B cell (primary cell): ENCODE measurements around the gene CPLX1. TPM values are rescaled to one million over a fixed set of nuclear protein-coding genes. Genes with fewer than 3 reads are reported as not detected.
"Not testable (repeated sequence)": the region's sequence is repeated elsewhere in the genome, so short reads cannot be mapped to it uniquely, and the experiment has no call there.

Source experiments
- ATAC-seq: fragments of 200-7000 bp; cut with Tn5 transposase; one replicate; pipeline ENCODE4 v1.10.0; 2021; ENCODE audit warnings: low read depth, mild to moderate bottlenecking, moderate number of reproducible peaks, moderate library complexity
- CTCF ChIA-PET: fragments of 350-600 bp; sonication (Branson Sonifier 250); formaldehyde crosslinking; loops from one replicate; lab custom pipeline; 2021; ENCODE audit warnings: antibody characterized with exemption, inconsistent platforms; lab: Charles Lee
- POLR2A ChIA-PET: fragments of 350-600 bp; sonication (Branson Sonifier 250); formaldehyde crosslinking; loops from one replicate; lab custom pipeline; 2021; ENCODE audit warnings: antibody characterized with exemption; lab: Charles Lee
- DNase-seq: peaks from one replicate; pipeline ENCODE4 v3.0.0; 2013
- H2AFZ ChIP-seq: 2 replicates; pipeline ENCODE4 v1.6.1; 2012; ENCODE audit warnings: mild to moderate bottlenecking, low read depth, low read length; ENCODE audit not compliant: insufficient read depth, poor library complexity, severe bottlenecking
- H3K27ac ChIP-seq, 2 donors: 1 replicate in 1 of 2; 2 replicates in 1 of 2; pipeline ENCODE4 v1.5.1; 2012 to 2013; ENCODE audit warnings: low read length in 2 of 2, mild to moderate bottlenecking in 2 of 2, moderate library complexity in 1 of 2
- H3K27me3 ChIP-seq, 4 experiments: fragments of 200-600 bp in 1 of 4; sonication (generic) in 1 of 4; replicated peaks in 1 of 4; 1 replicate in 2 of 4; 2 replicates in 2 of 4; pipeline versions ENCODE4 v1.6.1 to v1.7.0; 2013 to 2016; ENCODE audit warnings: low read length in 3 of 4, mild to moderate bottlenecking in 2 of 4, mixed read lengths in 1 of 4, moderate library complexity in 1 of 4; ENCODE audit not compliant: insufficient read depth in 4 of 4, control insufficient read depth in 3 of 4; ENCODE audit errors: control extremely low read depth in 1 of 4
- H3K36me3 ChIP-seq, 2 experiments: replicated peaks in 1 of 2; 1 replicate in 1 of 2; 2 replicates in 1 of 2; pipeline versions ENCODE4 v1.6.1 to v1.7.1; 2013; ENCODE audit warnings: low read length in 1 of 2; ENCODE audit not compliant: insufficient read depth in 2 of 2, control insufficient read depth in 1 of 2; ENCODE audit errors: control extremely low read depth in 1 of 2, extremely low read depth in 1 of 2
- H3K4me1 ChIP-seq, 2 donors: fragments of 200-600 bp in 1 of 2; sonication (generic) in 1 of 2; 1 replicate in 1 of 2; 2 replicates in 1 of 2; pipeline versions ENCODE4 v1.5.1 to v1.6.1; 2013 to 2017; ENCODE audit warnings: low read length in 2 of 2; ENCODE audit not compliant: control insufficient read depth in 2 of 2, insufficient read depth in 2 of 2
- H3K4me2 ChIP-seq: replicated peaks from 2 replicates; pipeline ENCODE3; 2012; ENCODE audit warnings: mild to moderate bottlenecking, low read depth, low read length; ENCODE audit not compliant: poor library complexity, severe bottlenecking
- H3K4me3 ChIP-seq, 5 experiments: fragments of 200-600 bp in 1 of 5; sonication (generic) in 1 of 5; 1 replicate in 3 of 5; 2 replicates in 2 of 5; pipeline versions ENCODE4 v1.5.1 to v1.7.0; 2011 to 2016; ENCODE audit warnings: low read length in 4 of 5, mild to moderate bottlenecking in 4 of 5, low read depth in 2 of 5, control low read depth in 1 of 5, moderate library complexity in 1 of 5; ENCODE audit not compliant: insufficient read depth in 1 of 5; ENCODE audit errors: control extremely low read depth in 1 of 5, extremely low read depth in 1 of 5
- H3K79me2 ChIP-seq: fragments of 200-600 bp; sonication (generic); one replicate; pipeline ENCODE4 v1.6.0; 2016; ENCODE audit warnings: low read length; ENCODE audit not compliant: control insufficient read depth, insufficient read depth
- H3K9ac ChIP-seq: fragments of 200-600 bp; sonication (generic); 2 replicates; pipeline ENCODE4 v1.6.1; 2017; ENCODE audit warnings: mild to moderate bottlenecking, low read length, moderate library complexity
- H3K9me3 ChIP-seq, 3 donors: one replicate each; pipeline versions ENCODE4 v1.6.1 to v1.7.1; 2013; ENCODE audit warnings: low read length in 2 of 3; ENCODE audit not compliant: control insufficient read depth in 2 of 3, insufficient read depth in 1 of 3; ENCODE audit errors: control extremely low read depth in 1 of 3
- H4K20me1 ChIP-seq: 2 replicates; pipeline ENCODE4 v1.6.0; 2012; ENCODE audit warnings: mild to moderate bottlenecking, low read length; ENCODE audit not compliant: insufficient read depth, control insufficient read depth, poor library complexity, severe bottlenecking
- H3K27ac Mint-ChIP-seq: one replicate; pipeline ENCODE4 v1.8.0; 2021; ENCODE audit warnings: mixed read lengths
- H3K27me3 Mint-ChIP-seq: one replicate; pipeline ENCODE4 v1.8.0; 2021; ENCODE audit warnings: mixed read lengths
- H3K4me1 Mint-ChIP-seq: one replicate; pipeline ENCODE4 v1.8.0; 2021; ENCODE audit warnings: mixed read lengths
- H3K4me3 Mint-ChIP-seq: one replicate; pipeline ENCODE4 v1.8.0; 2021; ENCODE audit warnings: mixed read lengths
- H3K9me3 Mint-ChIP-seq: one replicate; pipeline ENCODE4 v1.8.0; 2022; ENCODE audit warnings: mixed read lengths; ENCODE audit not compliant: insufficient read depth
- CTCF ChIP-seq: fragments of 200-600 bp; IDR thresholded peaks from one replicate; pipeline ENCODE4 v1.8.0; 2022; ENCODE audit warnings: antibody characterized with exemption, mild to moderate bottlenecking
- EZH2 ChIP-seq: IDR thresholded peaks from 2 replicates; pipeline ENCODE4 v1.6.1; 2012; ENCODE audit warnings: borderline replicate concordance, low read depth, mild to moderate bottlenecking, moderate library complexity, low read length; ENCODE audit not compliant: insufficient read depth, poor library complexity, severe bottlenecking
- WGBS: methylation state at CpG from one replicate; pipeline ENCODE4 v1.1.5; 2013; ENCODE audit warnings: missing lambda C conversion rate; ENCODE audit not compliant: insufficient coverage; 5-methylcytosine and 5-hydroxymethylcytosine counted together
- intact Hi-C: fragments of 100-400 bp; cut with micrococcal nuclease; formaldehyde crosslinking; loops from one replicate; pipeline ENCODE4 v1.10.0; 2022
- polyA plus RNA-seq: library from polyadenylated mRNA; depleted of rRNA; stranded (reverse); fragments of >200 nt; gene quantifications from 2 replicates; pipeline ENCODE4 v1.2.3, GENCODE V29; 2012
- total RNA-seq, 2 donors: library from RNA; stranded (reverse); fragments of 120-200 nt in 1 of 2; gene quantifications; 1 replicate in 1 of 2; 2 replicates in 1 of 2; pipeline versions ENCODE4 v1.2.3 to v1.2.4, GENCODE V29; 2013 to 2022

Gene CPLX1
- total and polyA plus RNA-seq, 2 donors (not counting 1 experiment from before 2014, with no cell fraction given), result not detected

DNA sequence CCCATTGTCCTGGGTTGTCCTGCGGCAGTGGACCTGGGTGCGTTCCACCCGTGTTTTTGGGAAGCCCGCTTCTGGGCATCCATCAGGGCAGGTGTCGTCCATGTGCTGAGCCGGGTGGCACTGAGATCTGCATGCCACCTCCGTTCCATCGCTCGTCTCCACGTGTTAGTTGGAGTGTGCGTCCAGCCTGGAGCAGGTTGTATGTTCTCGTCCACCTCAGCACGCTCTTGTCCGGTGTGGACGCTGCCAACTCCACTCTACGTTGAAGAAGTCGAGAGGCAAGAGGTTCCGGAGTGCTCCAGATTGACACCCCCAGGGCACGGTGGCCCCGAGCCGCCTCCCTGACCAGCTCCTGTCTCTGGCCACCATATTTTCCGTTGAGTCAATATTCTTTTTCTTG, 86.4 kb downstream of the CPLX1 start:
- TF ChIP-seq CTCF, result no peak
- TF ChIP-seq EZH2, result no peak
- POLR2A ChIA-PET, result no interaction called here
- H4K20me1 ChIP-seq, result peaks cover 8% of the 10 kb centered on the region
- H3K4me1 ChIP-seq, result peaks cover 0 to 8% of the 10 kb centered on the region in 2 donors
- peaks cover 0 to 4% (median 0%) of the 10 kb centered on the region in 3 donors for H3K9me3 ChIP-seq
- H2AFZ ChIP-seq, result no peak overlapping the region
- 98% methylated on average over 22 of the region's 22 CpGs for WGBS
- H3K36me3 ChIP-seq, result peaks cover 0 to 38% of the 10 kb centered on the region in 2 experiments
- H3K27ac ChIP-seq, result no peak overlapping the region
- DNase-seq, result no peak
- no peaks in the 10 kb centered on the region for H3K9me3 Mint-ChIP-seq
- H3K4me1 Mint-ChIP-seq, result peaks cover 2% of the 10 kb centered on the region
- no peak overlapping the region for H3K4me3 Mint-ChIP-seq
- CTCF ChIA-PET, result interaction anchor here (1.0 kb wide), 1 partner anchor 248 kb away, joined by 3 read pairs; the partner anchor contains the start of gene IDUA
- no peak for ATAC-seq
- no peak overlapping the region for H3K9ac ChIP-seq
- H3K79me2 ChIP-seq, result no peaks in the 10 kb centered on the region
- H3K4me3 ChIP-seq, result no peak overlapping the region
- H3K27me3 ChIP-seq, result no peaks in the 10 kb centered on the region
- no peak overlapping the region for H3K27ac Mint-ChIP-seq
- no peaks in the 10 kb centered on the region for H3K27me3 Mint-ChIP-seq
- H3K4me2 ChIP-seq, result no peak overlapping the region
- intact Hi-C loops, result no loop called here

GRCh38 chr4:738781-739280, 87.1 kb downstream of the CPLX1 start:
- Mint-ChIP-seq H3K4me3 (no peak overlapping the region), H3K27ac (no peak overlapping the region), H3K9me3 (no peaks in the 10 kb centered on the region), H3K4me1 (peaks cover 2% of the 10 kb centered on the region), H3K27me3 (no peaks in the 10 kb centered on the region)
- intact Hi-C loops, result no loop called here
- Histone ChIP-seq H3K27ac (no peak overlapping the region), H3K9me3 (peaks cover 0 to 4% (median 0%) of the 10 kb centered on the region in 3 donors), H3K9ac (no peak overlapping the region), H3K4me3 (no peak overlapping the region), H3K79me2 (no peaks in the 10 kb centered on the region), H3K4me2 (no peak overlapping the region), H3K36me3 (peaks cover 0 to 45% of the 10 kb centered on the region in 2 experiments), H4K20me1 (peaks cover 8% of the 10 kb centered on the region), H2AFZ (no peak overlapping the region), H3K4me1 (peaks cover 0 to 8% of the 10 kb centered on the region in 2 donors), H3K27me3 (no peaks in the 10 kb centered on the region)
- no peak for TF ChIP-seq CTCF
- no peak for TF ChIP-seq EZH2
- DNase-seq (no peak), ATAC-seq (no peak)
- WGBS, result 70% methylated on average over 11 of the region's 16 CpGs
- POLR2A ChIA-PET, result interaction anchor here (0.6 kb wide), 1 partner anchor 1778 kb away, joined by 8 read pairs; no protein-coding TSS in a partner anchor
- CTCF ChIA-PET, result interaction anchor here (1.0 kb wide), 1 partner anchor 248 kb away, joined by 3 read pairs; the partner anchor contains the start of gene IDUA

DNA sequence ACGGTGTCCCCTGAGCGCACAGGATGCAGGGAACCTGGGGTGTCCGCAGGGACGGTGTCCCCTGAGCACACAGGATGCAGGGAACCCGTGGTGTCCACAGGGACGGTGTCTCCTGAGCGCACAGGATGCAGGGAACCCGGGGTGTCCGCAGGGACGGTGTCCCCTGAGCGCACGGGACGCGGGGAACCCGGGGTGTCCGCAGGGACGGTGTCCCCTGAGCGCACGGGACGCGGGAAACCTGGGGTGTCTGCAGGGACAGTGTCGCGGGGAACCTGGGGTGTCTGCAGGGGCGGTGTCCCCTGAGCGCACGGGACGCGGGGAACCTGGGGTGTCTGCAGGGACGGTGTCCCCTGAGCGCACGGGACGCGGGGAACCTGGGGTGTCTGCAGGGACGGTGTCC, 89.4 kb downstream of the CPLX1 start:
- POLR2A ChIA-PET, H3K4me3 Mint-ChIP-seq, H3K4me3 ChIP-seq, H3K4me1 Mint-ChIP-seq, H3K9me3 Mint-ChIP-seq, H3K9me3 ChIP-seq, H3K4me1 ChIP-seq, H3K9ac ChIP-seq, H4K20me1 ChIP-seq, ATAC-seq, H3K27me3 Mint-ChIP-seq, H3K4me2 ChIP-seq, H3K27ac Mint-ChIP-seq, H2AFZ ChIP-seq, H3K27me3 ChIP-seq, intact Hi-C loops, H3K79me2 ChIP-seq, DNase-seq, CTCF ChIA-PET, H3K27ac ChIP-seq: not testable (repeated sequence)
- 96% methylated on average over 23 of the region's 34 CpGs for WGBS
- H3K36me3 ChIP-seq, result peaks cover 0 to 61% of the 10 kb centered on the region in 2 experiments
